Spleen (tissue), 11 donors: ENCODE results near the gene PTPN6. TPM values are rescaled to one million over a fixed set of nuclear protein-coding genes. Genes with fewer than 3 reads are reported as not detected.

Source experiments
- DNase-seq: peaks from one replicate; pipeline ENCODE4 v3.0.0-alpha.2; 2020
- H3K27ac ChIP-seq, 8 donors: fragments of 200-600 bp; sonication (generic) in 7 of 8; 1 replicate in 4 of 8; 2 replicates in 4 of 8; pipeline versions ENCODE4 v1.5.0 to v1.8.0; 2016 to 2021; ENCODE audit warnings: inconsistent platforms in 4 of 8, mild to moderate bottlenecking in 4 of 8, moderate library complexity in 1 of 8
- H3K27me3 ChIP-seq, 7 donors: fragments of 200-600 bp; sonication (generic) in 6 of 7; replicated peaks in 1 of 7; 1 replicate in 4 of 7; 2 replicates in 3 of 7; pipeline versions ENCODE4 v1.5.0 to v1.8.0; 2016 to 2021; ENCODE audit warnings: inconsistent platforms in 3 of 7, mild to moderate bottlenecking in 1 of 7
- H3K36me3 ChIP-seq, 6 donors: fragments of 200-600 bp; sonication (generic) in 5 of 6; 1 replicate in 4 of 6; 2 replicates in 2 of 6; pipeline versions ENCODE4 v1.5.0 to v1.8.0; 2016 to 2021; ENCODE audit warnings: inconsistent platforms in 2 of 6
- H3K4me1 ChIP-seq, 6 donors: fragments of 200-600 bp; sonication (generic) in 5 of 6; 1 replicate in 3 of 6; 2 replicates in 3 of 6; pipeline versions ENCODE4 v1.5.0 to v1.8.0; 2016 to 2021; ENCODE audit warnings: inconsistent platforms in 3 of 6
- H3K4me3 ChIP-seq, 8 donors: fragments of 200-600 bp; sonication (generic) in 7 of 8; 1 replicate in 4 of 8; 2 replicates in 4 of 8; pipeline versions ENCODE4 v1.5.0 to v1.8.0; 2016 to 2021; ENCODE audit warnings: inconsistent platforms in 4 of 8, mild to moderate bottlenecking in 4 of 8, moderate library complexity in 2 of 8
- H3K9me3 ChIP-seq, 8 donors: fragments of 200-600 bp; sonication (generic) in 7 of 8; 1 replicate in 4 of 8; 2 replicates in 4 of 8; pipeline versions ENCODE4 v1.5.0 to v1.8.0; 2016 to 2021; ENCODE audit warnings: inconsistent platforms in 4 of 8
- POLR2A ChIP-seq, 3 donors: fragments of 450-650 bp; IDR thresholded peaks; one replicate each; pipeline ENCODE4 v1.5.1; 2017; ENCODE audit warnings: antibody characterized with exemption in 3 of 3, mild to moderate bottlenecking in 1 of 3
- POLR2AphosphoS5 ChIP-seq, 3 donors: sonication (generic); formaldehyde crosslinking; IDR thresholded peaks; one replicate each; pipeline ENCODE4 v1.5.1; 2017; ENCODE audit warnings: antibody characterized with exemption in 3 of 3
- WGBS, 5 donors: extraction: QIAGEN DNeasy Blood & Tissue Kit in 3 of 5; methylation state at CpG; one replicate each; pipeline versions ENCODE4 v1.1.5 to v1.1.7; 2013 to 2018; 5-methylcytosine and 5-hydroxymethylcytosine counted together
- intact Hi-C: fragments of 100-400 bp; cut with DNase I; formaldehyde crosslinking; loops from one replicate; pipeline ENCODE4 v1.15.0; 2023; ENCODE audit warnings: low total_unique reads
- polyA plus RNA-seq, 3 donors: library from polyadenylated mRNA; stranded (reverse); fragments of 200-250 nt; gene quantifications; one replicate each; pipeline ENCODE4 v1.2.1, GENCODE V29; 2013
- total RNA-seq, 7 donors: library from RNA; depleted of rRNA in 3 of 7; stranded (reverse); fragments of >200 nt in 3 of 7; fragmentation: NEBNext Ultra II Directional in 4 of 7; extraction: Animal tissue kit (Norgen Biotek cat#: 25700) in 4 of 7; gene quantifications; one replicate each; pipeline versions ENCODE4 v1.1.0 to v1.2.1, GENCODE V29; 2016 to 2021
- TF ChIP-seq, protein P1 (sequence below), 11 experiments: fragments of 200-600 bp in 7 of 11; fragments of 450-650 bp in 4 of 11; sonication (generic) in 4 of 11; IDR thresholded peaks in 8 of 11; conservative IDR thresholded peaks in 3 of 11; 1 replicate in 7 of 11; 2 replicates in 4 of 11; pipeline versions ENCODE4 v1.4.0 to v1.8.0; 2016 to 2021; ENCODE audit warnings: antibody characterized with exemption in 11 of 11, inconsistent platforms in 4 of 11, mild to moderate bottlenecking in 1 of 11
- donor health status: healthy with polysubstance abuse.
- donor health status: DM: no; HTN: no; CAD: no; lungs with moderate emphysema.
- donor health status: DM: no; HTN: no; CAD: no.
- donor health status: Bipolar disorder and iron deficiency.
- donor health status: healthy.
- donor health status: DM: no; HTN: no; CAD: no.
- donor health status: DM: yes; HTN: yes; CAD: no.

Gene PTPN6
- total and polyA plus RNA-seq, 10 donors: 314 to 713 (median 426) TPM

DNA sequence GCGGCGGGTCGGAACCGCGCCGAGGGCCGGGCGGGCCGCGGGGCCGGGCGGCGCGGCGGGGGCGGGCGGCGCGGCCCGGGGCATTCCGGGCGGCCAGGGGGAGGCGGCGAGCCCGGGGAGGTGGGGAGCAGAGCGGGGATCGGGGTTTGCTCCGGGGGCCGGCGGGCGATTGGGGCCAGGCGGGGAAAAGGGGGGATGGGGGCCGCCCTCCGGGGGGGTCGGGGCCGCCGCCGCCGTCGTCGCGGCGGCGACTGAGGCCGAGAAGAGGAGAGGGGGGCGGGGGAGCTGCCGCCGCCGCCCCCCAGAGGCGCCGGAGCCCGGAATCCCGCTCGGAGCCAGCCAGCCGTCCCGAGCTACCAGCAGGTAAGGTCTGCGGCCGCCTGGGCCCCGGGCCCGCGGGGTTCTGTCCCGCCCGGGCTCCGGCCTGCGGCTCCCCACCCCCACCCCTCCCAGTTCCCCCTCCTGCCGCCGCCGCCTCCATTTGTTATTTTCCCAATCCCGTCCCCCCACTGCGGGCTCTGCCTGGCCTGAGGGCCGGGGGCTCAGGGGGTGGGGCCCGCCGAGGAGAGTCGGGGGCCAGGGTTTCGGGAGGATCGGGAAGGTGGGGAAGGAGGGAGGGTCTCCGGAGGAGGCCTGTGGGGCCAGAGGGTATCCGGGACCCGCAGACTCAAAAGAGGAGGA is 23.0 kb upstream of the PTPN6 start:
- Histone ChIP-seq H3K36me3 (peaks cover 0 to 5% (median 0%) of the 10 kb centered on the region in 6 donors), H3K9me3 (no peaks in the 10 kb centered on the region), H3K27me3 (peaks cover 0 to 18% (median 0%) of the 10 kb centered on the region in 7 donors), H3K4me3 (peak overlapping the region; percentile 47 to 85 (median 58)), H3K27ac (peak overlapping the region; percentile 74 to 96 (median 90)), H3K4me1 (peaks cover 25 to 94% (median 75%) of the 10 kb centered on the region in 6 donors)
- DNase-seq: peak; percentile 84
- WGBS, 5 donors: 0 to 1% (median 1%) methylated on average over 23 to 78 of the region's 79 CpGs
- TF ChIP-seq, protein P1, sequence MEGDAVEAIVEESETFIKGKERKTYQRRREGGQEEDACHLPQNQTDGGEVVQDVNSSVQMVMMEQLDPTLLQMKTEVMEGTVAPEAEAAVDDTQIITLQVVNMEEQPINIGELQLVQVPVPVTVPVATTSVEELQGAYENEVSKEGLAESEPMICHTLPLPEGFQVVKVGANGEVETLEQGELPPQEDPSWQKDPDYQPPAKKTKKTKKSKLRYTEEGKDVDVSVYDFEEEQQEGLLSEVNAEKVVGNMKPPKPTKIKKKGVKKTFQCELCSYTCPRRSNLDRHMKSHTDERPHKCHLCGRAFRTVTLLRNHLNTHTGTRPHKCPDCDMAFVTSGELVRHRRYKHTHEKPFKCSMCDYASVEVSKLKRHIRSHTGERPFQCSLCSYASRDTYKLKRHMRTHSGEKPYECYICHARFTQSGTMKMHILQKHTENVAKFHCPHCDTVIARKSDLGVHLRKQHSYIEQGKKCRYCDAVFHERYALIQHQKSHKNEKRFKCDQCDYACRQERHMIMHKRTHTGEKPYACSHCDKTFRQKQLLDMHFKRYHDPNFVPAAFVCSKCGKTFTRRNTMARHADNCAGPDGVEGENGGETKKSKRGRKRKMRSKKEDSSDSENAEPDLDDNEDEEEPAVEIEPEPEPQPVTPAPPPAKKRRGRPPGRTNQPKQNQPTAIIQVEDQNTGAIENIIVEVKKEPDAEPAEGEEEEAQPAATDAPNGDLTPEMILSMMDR (IDR thresholded peaks at IDR 0.05 in 8 of 11, conservative IDR thresholded peaks at IDR 0.05 in 3 of 11): no peak
- peak in 1 of 3 donors; percentile 6 for TF ChIP-seq POLR2AphosphoS5 (IDR thresholded peaks at IDR 0.05)
- TF ChIP-seq POLR2A (IDR thresholded peaks at IDR 0.05): no peak
- intact Hi-C loops: no loop called here

- Histone ChIP-seq H3K9me3 (no peaks in the 10 kb centered on the region), H3K4me1 (peaks cover 31 to 94% (median 75%) of the 10 kb centered on the region in 6 donors), H3K4me3 (peak overlapping the region; percentile 47 to 85 (median 58)), H3K36me3 (peaks cover 0 to 12% (median 4%) of the 10 kb centered on the region in 6 donors), H3K27me3 (peaks cover 0 to 18% (median 0%) of the 10 kb centered on the region in 7 donors), H3K27ac (peak overlapping the region; percentile 74 to 96 (median 90))
- DNase-seq: peak; percentile 67
- TF ChIP-seq POLR2AphosphoS5 (IDR thresholded peaks at IDR 0.05): no peak
- TF ChIP-seq, protein P1 (IDR thresholded peaks at IDR 0.05 in 8 of 11, conservative IDR thresholded peaks at IDR 0.05 in 3 of 11): no peak
- no peak for TF ChIP-seq POLR2A (IDR thresholded peaks at IDR 0.05)
- WGBS, 5 donors: 23 to 31% (median 26%) methylated on average over 19 of the region's 19 CpGs
- intact Hi-C loops: no loop called here
Measured at GRCh38 chr12:6928703-6929407, 22.3 kb upstream of the PTPN6 start.

- Histone ChIP-seq H3K9me3 (no peaks in the 10 kb centered on the region), H3K36me3 (peaks cover 0 to 21% (median 10%) of the 10 kb centered on the region in 6 donors), H3K4me1 (peaks cover 30 to 94% (median 73%) of the 10 kb centered on the region in 6 donors), H3K27ac (peak overlapping the region; percentile 7 to 96 (median 90)), H3K27me3 (peaks cover 0 to 18% (median 0%) of the 10 kb centered on the region in 7 donors), H3K4me3 (peak overlapping the region; percentile 47 to 85 (median 58))
- 61 to 74% (median 69%) methylated on average over 7 of the region's 7 CpGs for WGBS, 5 donors
- intact Hi-C loops: no loop called here
- peak; percentile 32 for DNase-seq
- TF ChIP-seq, protein P1 (IDR thresholded peaks at IDR 0.05 in 8 of 11, conservative IDR thresholded peaks at IDR 0.05 in 3 of 11): no peak
- peak in 1 of 3 donors; percentile 6 for TF ChIP-seq POLR2AphosphoS5 (IDR thresholded peaks at IDR 0.05)
- TF ChIP-seq POLR2A (IDR thresholded peaks at IDR 0.05): no peak
Measured at GRCh38 chr12:6929466-6930452, 21.4 kb upstream of the PTPN6 start.
